Uterus (tissue), 4 donors: ENCODE results near the gene MTUS2. TPM values are rescaled to one million over a fixed set of nuclear protein-coding genes. Genes with fewer than 3 reads are reported as not detected.

ENCODE experiments used
- DNase-seq, 2 donors: peaks; one replicate each; pipeline ENCODE4 v3.0.0-alpha.2; 2019 to 2020
- H3K27ac ChIP-seq, 2 donors: fragments of 200-600 bp; sonication (generic); 1 replicate in 1 of 2; 2 replicates in 1 of 2; pipeline ENCODE4 v1.5.1; 2016 to 2018
- H3K27me3 ChIP-seq, 2 donors: fragments of 200-600 bp; sonication (generic); one replicate each; pipeline ENCODE4 v1.5.1; 2018 to 2019; ENCODE audit warnings: control low read depth in 1 of 2
- H3K36me3 ChIP-seq, 2 donors: fragments of 200-600 bp; sonication (generic); one replicate each; pipeline ENCODE4 v1.5.1; 2019; ENCODE audit warnings: control low read depth in 1 of 2
- H3K4me1 ChIP-seq, 2 donors: fragments of 200-600 bp; sonication (generic); one replicate each; pipeline ENCODE4 v1.5.1; 2018 to 2019; ENCODE audit warnings: control low read depth in 1 of 2
- H3K4me3 ChIP-seq, 2 donors: fragments of 200-600 bp; sonication (generic); 1 replicate in 1 of 2; 2 replicates in 1 of 2; pipeline ENCODE4 v1.5.1; 2018 to 2019; ENCODE audit warnings: mild to moderate bottlenecking in 1 of 2
- H3K9me3 ChIP-seq, 2 donors: fragments of 200-600 bp; sonication (generic); one replicate each; pipeline ENCODE4 v1.5.1; 2019; ENCODE audit warnings: control low read depth in 1 of 2
- CTCF ChIP-seq, 4 experiments: fragments of 200-600 bp in 2 of 4; fragments of 450-650 bp in 2 of 4; sonication (generic) in 2 of 4; IDR thresholded peaks; one replicate each; pipeline ENCODE4 v1.5.1; 2016 to 2019; ENCODE audit warnings: antibody characterized with exemption in 4 of 4, mild to moderate bottlenecking in 2 of 4, moderate library complexity in 1 of 4
- POLR2A ChIP-seq, 2 donors: fragments of 450-650 bp; IDR thresholded peaks; one replicate each; pipeline ENCODE4 v1.6.1; 2016; ENCODE audit warnings: antibody characterized with exemption in 2 of 2, mild to moderate bottlenecking in 1 of 2, moderate library complexity in 1 of 2
- intact Hi-C: fragments of 100-400 bp; cut with DNase I; formaldehyde crosslinking; loops from one replicate; pipeline ENCODE4 v1.15.1; 2023; ENCODE audit warnings: low total_unique reads
- total RNA-seq, 4 donors: library from RNA; depleted of rRNA in 3 of 4; stranded (reverse); fragments of >200 nt in 3 of 4; gene quantifications; one replicate each; pipeline versions ENCODE4 v1.1.0 to v1.2.4, GENCODE V29; 2014 to 2023
- donor health status: DM: yes; HTN: yes; CAD: no.

Gene MTUS2
- total RNA-seq, 4 donors from 2014 or later, result 0.26 to 4.0 (median 3.6) TPM; not detected in 1

GRCh38 chr13:29049524-29049923, 229.4 kb downstream of the MTUS2 start:
- intact Hi-C loops, result no loop called here
- H3K4me3 ChIP-seq, result no peak overlapping the region
- no peak overlapping the region for H3K27ac ChIP-seq
- H3K36me3 ChIP-seq, result no peaks in the 10 kb centered on the region
- no peaks in the 10 kb centered on the region for H3K27me3 ChIP-seq
- TF ChIP-seq POLR2A (IDR thresholded peaks at IDR 0.05), result no peak
- TF ChIP-seq CTCF (IDR thresholded peaks at IDR 0.05), result no peak
- no peaks in the 10 kb centered on the region for H3K4me1 ChIP-seq
- DNase-seq, result no peak
- H3K9me3 ChIP-seq, result peaks cover 0 to under 1% of the 10 kb centered on the region in 2 donors

- intact Hi-C loops, result no loop called here
- no peak for DNase-seq
- Histone ChIP-seq H3K4me3 (no peak overlapping the region), H3K4me1 (no peaks in the 10 kb centered on the region), H3K27me3 (no peaks in the 10 kb centered on the region), H3K36me3 (no peaks in the 10 kb centered on the region), H3K27ac (no peak overlapping the region), H3K9me3 (no peaks in the 10 kb centered on the region)
- TF ChIP-seq CTCF (IDR thresholded peaks at IDR 0.05) (no peak), POLR2A (IDR thresholded peaks at IDR 0.05) (no peak)
Observed at GRCh38 chr13:29050719-29051118, 230.6 kb downstream of the MTUS2 start.

- H3K9me3 ChIP-seq, result no peaks in the 10 kb centered on the region
- no peaks in the 10 kb centered on the region for H3K27me3 ChIP-seq
- no peaks in the 10 kb centered on the region for H3K4me1 ChIP-seq
- DNase-seq, result no peak
- no peak overlapping the region for H3K27ac ChIP-seq
- H3K4me3 ChIP-seq, result no peak overlapping the region
- TF ChIP-seq CTCF (IDR thresholded peaks at IDR 0.05) (no peak), POLR2A (IDR thresholded peaks at IDR 0.05) (no peak)
- H3K36me3 ChIP-seq, result no peaks in the 10 kb centered on the region
- intact Hi-C loops, result no loop called here
Observed at GRCh38 chr13:29059800-29060199, 239.7 kb downstream of the MTUS2 start.

- Histone ChIP-seq H3K4me1 (no peaks in the 10 kb centered on the region), H3K9me3 (no peaks in the 10 kb centered on the region), H3K4me3 (no peak overlapping the region), H3K36me3 (no peaks in the 10 kb centered on the region), H3K27me3 (no peaks in the 10 kb centered on the region), H3K27ac (no peak overlapping the region)
- no peak for DNase-seq
- no peak for TF ChIP-seq CTCF (IDR thresholded peaks at IDR 0.05)
- no peak for TF ChIP-seq POLR2A (IDR thresholded peaks at IDR 0.05)
- intact Hi-C loops, result no loop called here
Observed at GRCh38 chr13:29065142-29065541, 245.0 kb downstream of the MTUS2 start.

GRCh38 chr13:29067306-29067945, 247.3 kb downstream of the MTUS2 start:
- Histone ChIP-seq H3K27me3 (no peaks in the 10 kb centered on the region), H3K9me3 (no peaks in the 10 kb centered on the region), H3K27ac (no peak overlapping the region), H3K4me1 (no peaks in the 10 kb centered on the region), H3K36me3 (no peaks in the 10 kb centered on the region), H3K4me3 (no peak overlapping the region)
- intact Hi-C loops, result no loop called here
- DNase-seq, result no peak
- TF ChIP-seq POLR2A (IDR thresholded peaks at IDR 0.05) (no peak), CTCF (IDR thresholded peaks at IDR 0.05) (no peak)
